Heart left ventricle (tissue), 16 donors: ENCODE results near the gene DOCK3. TPM values are rescaled to one million over a fixed set of nuclear protein-coding genes. Genes with fewer than 3 reads are reported as not detected.

ENCODE experiments used
- ATAC-seq, 4 donors: fragments of 200-7000 bp; cut with Tn5 transposase; one replicate each; pipeline ENCODE4 v1.9.1; 2020 to 2022; ENCODE audit warnings: moderate library complexity in 4 of 4, mild to moderate bottlenecking in 3 of 4, moderate number of reproducible peaks in 1 of 4
- DNase-seq, 5 donors: peaks; one replicate each; pipeline ENCODE4 v3.0.0-alpha.2; 2020
- H3K27ac ChIP-seq, 12 donors: fragments of 200-600 bp; sonication (generic) in 4 of 12; one replicate each; pipeline versions ENCODE4 v1.5.0 to v1.8.0; 2016 to 2022; ENCODE audit warnings: mild to moderate bottlenecking in 2 of 12
- H3K27me3 ChIP-seq, 9 donors: fragments of 200-600 bp; sonication (generic) in 2 of 9; one replicate each; pipeline versions ENCODE4 v1.5.1 to v1.8.0; 2016 to 2022; ENCODE audit warnings: mild to moderate bottlenecking in 3 of 9
- H3K36me3 ChIP-seq, 9 donors: fragments of 200-600 bp; sonication (generic) in 2 of 9; one replicate each; pipeline versions ENCODE4 v1.5.0 to v1.8.0; 2018 to 2022; ENCODE audit warnings: mild to moderate bottlenecking in 2 of 9
- H3K4me1 ChIP-seq, 12 donors: fragments of 200-600 bp; sonication (generic) in 4 of 12; one replicate each; pipeline versions ENCODE4 v1.5.0 to v1.8.0; 2016 to 2022; ENCODE audit warnings: mild to moderate bottlenecking in 3 of 12
- H3K4me3 ChIP-seq, 12 donors: fragments of 200-600 bp; sonication (generic) in 4 of 12; one replicate each; pipeline versions ENCODE4 v1.5.0 to v1.8.0; 2017 to 2022; ENCODE audit warnings: mild to moderate bottlenecking in 9 of 12, moderate library complexity in 4 of 12
- H3K9me3 ChIP-seq, 12 donors: fragments of 200-600 bp; sonication (generic) in 4 of 12; one replicate each; pipeline versions ENCODE4 v1.5.0 to v1.8.0; 2016 to 2022; ENCODE audit warnings: mild to moderate bottlenecking in 1 of 12
- POLR2A ChIP-seq, 2 donors: fragments of 450-650 bp; IDR thresholded peaks; one replicate each; pipeline ENCODE4 v1.6.1; 2017; ENCODE audit warnings: antibody characterized with exemption in 2 of 2, mild to moderate bottlenecking in 2 of 2, moderate library complexity in 2 of 2
- WGBS, 4 donors: extraction: QIAGEN DNeasy Blood & Tissue Kit in 2 of 4; methylation state at CpG; one replicate each; pipeline versions ENCODE4 v1.1.5 to v1.1.7; 2013 to 2018; 5-methylcytosine and 5-hydroxymethylcytosine counted together
- intact Hi-C, 10 donors: fragments of 100-400 bp; cut with DNase I; formaldehyde crosslinking; loops; one replicate each; pipeline versions ENCODE4 v1.11.1 to v1.14.2; 2022
- polyA plus RNA-seq, 2 donors: library from polyadenylated mRNA; stranded (reverse); fragments of 200-250 nt; gene quantifications; one replicate each; pipeline ENCODE4 v1.2.3, GENCODE V29; 2013
- total RNA-seq, 9 donors: library from RNA; depleted of rRNA in 2 of 9; stranded (reverse); fragments of >200 nt in 2 of 9; fragmentation: NEBNext Ultra II Directional in 3 of 9; extraction: Animal tissue kit (Norgen Biotek cat#: 25700) in 3 of 9; gene quantifications; one replicate each; pipeline versions ENCODE4 v1.1.0 to v1.2.4, GENCODE V29; 2016 to 2023
- TF ChIP-seq, protein P1 (sequence below), 12 donors: fragments of 200-600 bp; sonication (generic) in 4 of 12; IDR thresholded peaks; one replicate each; pipeline versions ENCODE4 v1.5.0 to v1.8.0; 2018 to 2022; ENCODE audit warnings: antibody characterized with exemption in 12 of 12, mild to moderate bottlenecking in 5 of 12
- donor health status: ischemic (EF 13 %, LVEDD 7.1; RV severe dilation, severe dysfunction).
- donor health status: healthy with polysubstance abuse.
- donor health status: DM: no; HTN: yes; CAD: no.
- donor health status: DM: no; HTN: no; CAD: no.
- donor health status: ischemic (EF 25% LVEDD 6.9; RV normal size, moderate dysfunction).
- donor health status: ischemic (EF 25% LVEDD 5.7; RV mildly dilated, moderate dysfunction).
- donor health status: healthy.
- donor health status: DM: yes; HTN: yes; CAD: no.
- donor health status: ischemic (EF 35%, LVEDD 5.7; RV mildly dilated, moderate dysfunction).
- donor health status: nonischemic (EF 11% LVEDD 7.7; RV severe dilation, severe dysfunction).
- donor health status: DM: yes; HTN: yes; CAD: no.
- donor health status: PGD.
- donor health status: ischemic (EF 29% LVEDD 5.4; RV normal size, mild dysfunction).
- donor health status: nonischemic (EF 23%, LVEDD 6.1; RV moderate dilation, normal function).

DOCK3 gene
- total and polyA plus RNA-seq, 11 donors = 2.0 to 6.7 (median 4.8) TPM

DNA sequence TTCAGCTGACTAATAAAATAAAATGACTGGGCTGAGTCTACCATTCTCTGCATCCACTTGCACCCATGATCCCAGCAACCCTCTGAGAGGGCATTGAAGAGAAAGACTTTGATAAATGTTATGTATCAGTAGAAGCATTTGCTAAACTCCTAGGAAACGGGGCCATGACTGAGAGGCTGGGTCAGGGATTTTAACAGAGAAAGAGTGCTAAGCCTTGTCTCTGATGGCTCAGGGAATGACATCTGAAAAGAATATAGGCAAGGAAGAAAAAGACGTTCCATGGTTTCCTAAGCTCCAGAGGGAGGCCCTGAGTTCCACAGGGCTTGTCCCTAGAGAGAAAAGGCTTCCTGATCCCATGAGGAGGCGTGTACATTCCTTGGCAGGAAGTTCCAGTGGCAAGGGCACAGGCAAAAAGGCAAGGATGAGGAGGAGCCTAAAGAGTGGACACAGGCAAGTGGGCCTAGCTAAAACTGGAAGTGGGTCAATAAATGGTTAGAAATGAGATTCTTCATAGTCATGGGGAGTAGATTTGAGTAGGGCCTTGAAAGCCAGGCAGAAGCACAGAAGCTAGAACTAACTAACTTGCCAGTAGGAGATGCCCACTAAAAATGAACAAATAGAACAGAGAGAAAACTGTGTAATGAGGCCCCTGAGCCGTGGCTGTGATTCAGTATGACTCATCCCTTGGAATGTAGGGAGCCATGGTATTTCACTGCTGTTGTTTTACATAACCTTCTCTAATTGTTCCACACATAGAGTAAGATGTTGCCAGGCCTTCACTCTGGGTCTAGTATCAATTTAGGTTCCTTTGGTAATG, 665.5 kb downstream of the DOCK3 start:
- Histone ChIP-seq H3K4me1 (peaks cover 0 to 22% (median 10%) of the 10 kb centered on the region in 12 donors), H3K4me3 (no peak overlapping the region), H3K9me3 (no peaks in the 10 kb centered on the region), H3K36me3 (no peaks in the 10 kb centered on the region), H3K27me3 (no peaks in the 10 kb centered on the region), H3K27ac (peak overlapping the region in 7 of 12 donors; percentile 2 to 53 (median 30))
- TF ChIP-seq POLR2A (IDR thresholded peaks at IDR 0.05) = no peak
- TF ChIP-seq, protein P1, sequence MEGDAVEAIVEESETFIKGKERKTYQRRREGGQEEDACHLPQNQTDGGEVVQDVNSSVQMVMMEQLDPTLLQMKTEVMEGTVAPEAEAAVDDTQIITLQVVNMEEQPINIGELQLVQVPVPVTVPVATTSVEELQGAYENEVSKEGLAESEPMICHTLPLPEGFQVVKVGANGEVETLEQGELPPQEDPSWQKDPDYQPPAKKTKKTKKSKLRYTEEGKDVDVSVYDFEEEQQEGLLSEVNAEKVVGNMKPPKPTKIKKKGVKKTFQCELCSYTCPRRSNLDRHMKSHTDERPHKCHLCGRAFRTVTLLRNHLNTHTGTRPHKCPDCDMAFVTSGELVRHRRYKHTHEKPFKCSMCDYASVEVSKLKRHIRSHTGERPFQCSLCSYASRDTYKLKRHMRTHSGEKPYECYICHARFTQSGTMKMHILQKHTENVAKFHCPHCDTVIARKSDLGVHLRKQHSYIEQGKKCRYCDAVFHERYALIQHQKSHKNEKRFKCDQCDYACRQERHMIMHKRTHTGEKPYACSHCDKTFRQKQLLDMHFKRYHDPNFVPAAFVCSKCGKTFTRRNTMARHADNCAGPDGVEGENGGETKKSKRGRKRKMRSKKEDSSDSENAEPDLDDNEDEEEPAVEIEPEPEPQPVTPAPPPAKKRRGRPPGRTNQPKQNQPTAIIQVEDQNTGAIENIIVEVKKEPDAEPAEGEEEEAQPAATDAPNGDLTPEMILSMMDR (IDR thresholded peaks at IDR 0.05) = no peak
- DNase-seq (no peak), ATAC-seq (peak; percentile 53 to 89 (median 66))
- WGBS, 4 donors = 44 to 60% (median 50%) methylated on average over 4 of the region's 4 CpGs
- intact Hi-C loops = no loop called here

DNA sequence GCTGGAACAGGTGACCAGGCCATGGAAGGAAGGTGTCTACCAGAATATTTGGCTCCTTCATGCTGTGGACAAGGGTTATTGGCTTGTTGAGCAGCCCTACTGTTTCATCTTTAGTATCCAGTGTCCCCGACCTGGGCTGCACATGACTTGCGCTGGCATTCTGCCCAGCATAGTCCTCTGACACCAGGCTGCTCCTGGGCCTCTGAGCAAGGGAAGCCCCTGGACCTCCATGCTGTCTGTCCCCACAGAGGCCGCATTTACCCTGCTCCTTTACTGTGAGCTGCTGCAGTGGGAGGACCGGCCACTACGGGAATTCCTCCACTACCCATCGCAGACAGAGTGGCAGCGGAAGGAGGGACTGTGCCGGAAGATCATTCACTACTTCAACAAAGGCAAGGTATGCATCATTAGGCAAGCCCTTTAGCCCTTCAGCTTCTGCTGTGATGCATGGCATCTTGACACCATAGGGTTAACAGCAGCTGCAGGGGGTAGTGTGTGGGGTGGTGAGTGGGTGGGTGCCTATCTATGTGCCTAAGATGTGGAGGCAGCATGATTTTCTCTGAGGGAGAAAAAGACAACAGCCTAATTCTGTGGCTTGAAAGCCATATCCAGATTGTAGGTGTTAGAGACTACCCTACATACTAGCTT, 666.4 kb downstream of the DOCK3 start:
- WGBS, 4 donors = 77 to 82% (median 81%) methylated on average over 8 of the region's 8 CpGs
- H3K4me3 ChIP-seq = no peak overlapping the region
- no peak for TF ChIP-seq POLR2A (IDR thresholded peaks at IDR 0.05)
- TF ChIP-seq, protein P1 (IDR thresholded peaks at IDR 0.05) = no peak

DNA sequence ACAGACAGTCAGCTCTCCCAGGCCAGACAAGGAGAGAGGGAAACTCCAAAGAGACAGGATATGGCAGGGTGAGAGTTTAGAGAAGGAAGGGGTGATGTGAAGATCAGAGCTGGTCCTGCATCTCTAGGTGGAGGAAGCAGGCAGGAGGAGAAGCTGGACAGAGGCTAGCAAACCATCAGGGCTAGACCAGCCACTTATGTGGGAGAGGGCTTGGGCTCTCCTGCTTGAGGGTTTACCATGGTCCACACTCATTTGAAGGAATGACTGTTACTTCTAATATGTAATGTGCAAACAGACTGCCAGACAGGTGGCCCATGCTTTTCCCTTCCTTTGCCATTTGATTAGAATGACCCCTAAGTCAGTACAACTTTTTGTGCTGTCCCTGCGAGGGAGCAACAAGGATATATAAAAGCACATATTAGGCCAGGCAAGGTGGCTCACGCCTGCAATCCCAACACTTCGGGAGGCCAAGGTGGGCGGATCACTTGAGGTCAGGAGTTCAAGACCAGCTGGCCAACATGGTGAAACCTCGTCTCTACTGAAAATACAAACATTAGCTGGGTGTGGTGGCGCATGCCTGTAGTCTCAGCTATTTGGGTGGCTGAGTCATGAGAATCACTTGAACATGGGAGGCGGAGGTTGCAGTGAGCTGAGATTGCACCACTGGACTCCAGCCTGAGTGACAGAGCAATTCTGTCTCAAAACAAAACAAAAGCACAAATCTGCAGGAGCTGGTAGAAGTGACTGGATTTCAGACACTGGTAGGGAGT, 669.4 kb downstream of the DOCK3 start:
- no peak overlapping the region for H3K27ac ChIP-seq
- peaks cover 0 to 21% (median 10%) of the 10 kb centered on the region in 12 donors for H3K4me1 ChIP-seq
- H3K4me3 ChIP-seq = no peak overlapping the region
- H3K27me3 ChIP-seq = no peaks in the 10 kb centered on the region
- ATAC-seq (no peak), DNase-seq (no peak)
- no peaks in the 10 kb centered on the region for H3K36me3 ChIP-seq
- intact Hi-C loops = no loop called here
- 79 to 85% (median 83%) methylated on average over 6 to 7 of the region's 7 CpGs for WGBS, 4 donors
- TF ChIP-seq, protein P1 (IDR thresholded peaks at IDR 0.05) = no peak
- TF ChIP-seq POLR2A (IDR thresholded peaks at IDR 0.05) = no peak
- no peaks in the 10 kb centered on the region for H3K9me3 ChIP-seq

More for the DNA sequence above, 666.4 kb downstream of the DOCK3 start:
- no peaks in the 10 kb centered on the region for H3K9me3 ChIP-seq
- ATAC-seq (peak in 2 of 4 donors; percentile 49 to 55), DNase-seq (peak in 2 of 5 donors; percentile 12 to 35)
- peak overlapping the region in 4 of 12 donors; percentile 0 to 53 (median 18) for H3K27ac ChIP-seq
- H3K4me1 ChIP-seq = peaks cover 0 to 22% (median 10%) of the 10 kb centered on the region in 12 donors
- no peaks in the 10 kb centered on the region for H3K27me3 ChIP-seq
- intact Hi-C loops = no loop called here
- H3K36me3 ChIP-seq = no peaks in the 10 kb centered on the region
